ENCODE measurements around the gene ZNF507. TPM values are rescaled to one million over a fixed set of nuclear protein-coding genes. Genes with fewer than 3 reads are reported as not detected.
"Not testable (repeated sequence)": the region's sequence is repeated elsewhere in the genome, so short reads cannot be mapped to it uniquely, and the experiment has no call there.

ZNF507 gene
- total and polyA plus RNA-seq, 3 donors from 2014 or later = 40.5 to 53.0 (median 50.6) TPM

- Histone ChIP-seq H3K27ac (no peak overlapping the region), H3K9me3 (no peaks in the 10 kb centered on the region), H3K27me3 (no peaks in the 10 kb centered on the region), H3K36me3 (ENCODE audit: low read depth, missing control alignments) (no peaks in the 10 kb centered on the region), H3K4me3 (no peak overlapping the region), H3K4me1 (no peaks in the 10 kb centered on the region)
- DNase-seq = no peak
- WGBS, 2 donors = 89 to 98% methylated on average over 3 of the region's 3 CpGs
- TF ChIP-seq POLR2A (IDR thresholded peaks at IDR 0.05) (no peak), CTCF (IDR thresholded peaks at IDR 0.05) (no peak)
- intact Hi-C loops (cut with DNase I; ENCODE audit: low total_unique reads) = no loop called here
Observed at GRCh38 chr19:32367948-32368536, 22.6 kb downstream of the ZNF507 start.

GRCh38 chr19:32368787-32369186, 23.4 kb downstream of the ZNF507 start:
- intact Hi-C loops (cut with DNase I; ENCODE audit: low total_unique reads) = no loop called here
- TF ChIP-seq POLR2A (IDR thresholded peaks at IDR 0.05) (no peak), CTCF (IDR thresholded peaks at IDR 0.05) (no peak)
- H3K36me3 ChIP-seq (ENCODE audit: low read depth, missing control alignments) = no peaks in the 10 kb centered on the region
- no peaks in the 10 kb centered on the region for H3K4me1 ChIP-seq
- H3K27ac ChIP-seq = no peak overlapping the region
- no peak overlapping the region for H3K4me3 ChIP-seq
- H3K9me3 ChIP-seq = no peaks in the 10 kb centered on the region
- 55 to 65% methylated on average over 2 of the region's 2 CpGs for WGBS, 2 donors
- no peaks in the 10 kb centered on the region for H3K27me3 ChIP-seq
- no peak for DNase-seq

GRCh38 chr19:32372726-32373517, 27.5 kb downstream of the ZNF507 start:
- 90 to 92% methylated on average over 7 of the region's 7 CpGs for WGBS, 2 donors
- no peaks in the 10 kb centered on the region for H3K36me3 ChIP-seq (ENCODE audit: low read depth, missing control alignments)
- no peak for TF ChIP-seq POLR2A (IDR thresholded peaks at IDR 0.05)
- TF ChIP-seq CTCF (IDR thresholded peaks at IDR 0.05) = no peak
- H3K9me3 ChIP-seq = no peaks in the 10 kb centered on the region
- no peak overlapping the region for H3K27ac ChIP-seq
- H3K4me1 ChIP-seq = no peaks in the 10 kb centered on the region
- H3K4me3 ChIP-seq = no peak overlapping the region
- intact Hi-C loops (cut with DNase I; ENCODE audit: low total_unique reads) = no loop called here
- no peak for DNase-seq
- no peaks in the 10 kb centered on the region for H3K27me3 ChIP-seq

GRCh38 chr19:32373585-32374295, 28.3 kb downstream of the ZNF507 start:
- no peaks in the 10 kb centered on the region for H3K27me3 ChIP-seq
- no peak overlapping the region for H3K27ac ChIP-seq
- H3K9me3 ChIP-seq = no peaks in the 10 kb centered on the region
- 72 to 83% methylated on average over 10 of the region's 10 CpGs for WGBS, 2 donors
- no peak for TF ChIP-seq CTCF (IDR thresholded peaks at IDR 0.05)
- TF ChIP-seq POLR2A (IDR thresholded peaks at IDR 0.05) = no peak
- DNase-seq = no peak
- H3K4me3 ChIP-seq = no peak overlapping the region
- no peaks in the 10 kb centered on the region for H3K4me1 ChIP-seq
- intact Hi-C loops (cut with DNase I; ENCODE audit: low total_unique reads) = no loop called here
- no peaks in the 10 kb centered on the region for H3K36me3 ChIP-seq (ENCODE audit: low read depth, missing control alignments)

- H3K36me3 ChIP-seq (ENCODE audit: low read depth, missing control alignments) = not testable (repeated sequence)
Observed at GRCh38 chr19:32374362-32374761, 29.0 kb downstream of the ZNF507 start.

More at GRCh38 chr19:32374362-32374761, 29.0 kb downstream of the ZNF507 start:
- H3K4me3 ChIP-seq; H3K27ac ChIP-seq; H3K27me3 ChIP-seq; DNase-seq; H3K4me1 ChIP-seq; intact Hi-C loops (cut with DNase I; ENCODE audit: low total_unique reads); H3K9me3 ChIP-seq: not testable (repeated sequence)
- WGBS, 2 donors = 88 to 93% methylated on average over 3 of the region's 3 CpGs

Measured in testis (tissue), 3 donors.